ENCODE data around the gene ZNF331.

Gene ZNF331

GRCh38 chr19:53521373-53522202, 16.4 kb upstream of the ZNF331 start:
- DNase-seq, result no peak

GRCh38 chr19:53525922-53526321, 12.0 kb upstream of the ZNF331 start:
- no peak for DNase-seq

GRCh38 chr19:53530622-53531021, 7.3 kb upstream of the ZNF331 start:
- DNase-seq, result no peak

- DNase-seq, result no peak
Measured at GRCh38 chr19:53531457-53531856, 6.5 kb upstream of the ZNF331 start.

GRCh38 chr19:53532362-53532761, 5.6 kb upstream of the ZNF331 start:
- no peak for DNase-seq

GRCh38 chr19:53536225-53536548, 1.8 kb upstream of the ZNF331 start:
- no peak for DNase-seq

GRCh38 chr19:53537121-53537520, 824 bp upstream of the ZNF331 start:
- DNase-seq, result no peak

- DNase-seq, result no peak
Measured at GRCh38 chr19:53538378-53539109, 599 bp downstream of the ZNF331 start.

- DNase-seq, result no peak
Measured at GRCh38 chr19:53540091-53540490, 2.1 kb downstream of the ZNF331 start.

- DNase-seq, result no peak
Measured at GRCh38 chr19:53541971-53542370, 4.0 kb downstream of the ZNF331 start.

GRCh38 chr19:53545271-53546065, 7.5 kb downstream of the ZNF331 start:
- no peak for DNase-seq

- no peak for DNase-seq
Measured at GRCh38 chr19:53546758-53547513, 9.0 kb downstream of the ZNF331 start.

- DNase-seq, result no peak
Measured at GRCh38 chr19:53549340-53549739, 11.4 kb downstream of the ZNF331 start.

GRCh38 chr19:53552001-53552721, 14.2 kb downstream of the ZNF331 start:
- no peak for DNase-seq

- DNase-seq, result no peak
Measured at GRCh38 chr19:53553156-53553555, 15.2 kb downstream of the ZNF331 start.

- DNase-seq, result peak; percentile 1
Measured at GRCh38 chr19:53553865-53554791, 16.2 kb downstream of the ZNF331 start.

- no peak for DNase-seq
Measured at GRCh38 chr19:53554804-53555203, 16.9 kb downstream of the ZNF331 start.

- DNase-seq, result no peak
Measured at GRCh38 chr19:53555352-53555751, 17.4 kb downstream of the ZNF331 start.

- no peak for DNase-seq
Measured at GRCh38 chr19:53571339-53571738, 33.4 kb downstream of the ZNF331 start.

- no peak for DNase-seq
Measured at GRCh38 chr19:53576941-53577653, 39.2 kb downstream of the ZNF331 start.

Measured in NCI-H2029 treated with DMSO at 0.1 percent for 48 hours (cell line).